H1 (cell line): ENCODE data around the gene CHST10. TPM values are rescaled to one million over a fixed set of nuclear protein-coding genes. Genes with fewer than 3 reads are reported as not detected.

Source experiments
- JUND ChIP-seq: IDR thresholded peaks from 2 replicates; pipeline ENCODE4 v1.6.1; 2011; ENCODE audit warnings: mild to moderate bottlenecking, improper control_type of control experiment, low read length
- NRF1 ChIP-seq: IDR thresholded peaks from 2 replicates; pipeline ENCODE4 v1.6.1; 2011; ENCODE audit warnings: mild to moderate bottlenecking, low read depth, low read length, improper control_type of control experiment
- RNF2 ChIP-seq: fragments of 200-900, 300-1000 bp; sonication (generic); IDR thresholded peaks from 2 replicates; pipeline ENCODE4 v1.7.1; 2016; ENCODE audit warnings: borderline replicate concordance, low read depth, mild to moderate bottlenecking, antibody characterized with exemption, low read length; ENCODE audit not compliant: poor library complexity, severe bottlenecking; ENCODE audit errors: missing control alignments
- SRF ChIP-seq: IDR thresholded peaks from 2 replicates; pipeline ENCODE4 v1.6.1; 2011; ENCODE audit warnings: mild to moderate bottlenecking, low read depth, low read length, moderate library complexity
- SUZ12 ChIP-seq: fragments of 200-600 bp; sonication (generic); IDR thresholded peaks from 2 replicates; pipeline ENCODE4 v1.6.1; 2012; ENCODE audit warnings: mild to moderate bottlenecking, inconsistent platforms, low read length, moderate library complexity, mixed read lengths
- TAF1 ChIP-seq: IDR thresholded peaks from 2 replicates; pipeline ENCODE4 v1.6.1; 2011; ENCODE audit warnings: mild to moderate bottlenecking, low read depth, low read length
- YY1 ChIP-seq: IDR thresholded peaks from 2 replicates; pipeline ENCODE4 v1.6.1; 2011; ENCODE audit warnings: low read depth, mild to moderate bottlenecking, low read length
- polyA plus RNA-seq, 7 experiments: library from polyadenylated mRNA; depleted of rRNA in 3 of 7; stranded (reverse) in 5 of 7; unstranded in 2 of 7; fragments of >200 nt in 5 of 7; fragments of 200-250 nt in 2 of 7; gene quantifications; 1 replicate in 5 of 7; 2 replicates in 1 of 7; 4 replicates in 1 of 7; pipeline versions ENCODE4 v1.2.1 to v1.2.3, GENCODE V29; 2011 to 2013; ENCODE audit warnings: missing spikeins in 2 of 7, mixed read lengths in 2 of 7
- total RNA-seq: library from RNA; stranded (reverse); fragmentation: NEBNext Ultra II Directional; extraction: Animal tissue kit (Norgen Biotek cat#: 25700); gene quantifications from 2 replicates; pipeline ENCODE4 v1.2.1, GENCODE V29; 2021
- TF ChIP-seq, protein P1 (sequence below): fragments of 300-600 bp; sonication (generic); IDR thresholded peaks from 2 replicates; pipeline ENCODE4 v1.7.1; 2012; ENCODE audit warnings: low read length, moderate library complexity, mild to moderate bottlenecking, inconsistent platforms; ENCODE audit not compliant: insufficient replicate concordance

CHST10 gene
- total and polyA plus RNA-seq, 2 of the 8 experiments (the other 6 are each of a cell fraction or from before 2014, with no cell fraction given), result 27.3 to 29.1 TPM

DNA sequence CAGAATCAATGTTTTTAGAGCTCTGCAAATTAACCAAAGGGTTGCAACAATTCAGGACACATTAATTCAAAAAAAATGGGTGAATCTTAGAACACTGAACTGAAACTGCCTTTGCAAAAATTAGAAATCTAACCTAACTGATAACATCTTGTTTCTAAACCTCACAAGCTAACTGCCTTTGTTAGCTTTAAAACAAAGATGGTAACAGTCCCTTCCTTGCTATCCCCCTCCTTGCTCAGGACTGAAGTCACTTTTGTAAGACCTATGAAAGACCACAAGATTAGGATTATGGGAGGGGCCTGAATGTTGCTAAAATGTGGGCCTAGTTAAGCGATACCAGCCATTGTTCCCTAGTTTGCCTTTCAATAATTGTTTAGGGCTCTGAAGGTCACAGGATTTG is 50.3 kb downstream of the CHST10 start (continued):
- TF ChIP-seq, protein P1, sequence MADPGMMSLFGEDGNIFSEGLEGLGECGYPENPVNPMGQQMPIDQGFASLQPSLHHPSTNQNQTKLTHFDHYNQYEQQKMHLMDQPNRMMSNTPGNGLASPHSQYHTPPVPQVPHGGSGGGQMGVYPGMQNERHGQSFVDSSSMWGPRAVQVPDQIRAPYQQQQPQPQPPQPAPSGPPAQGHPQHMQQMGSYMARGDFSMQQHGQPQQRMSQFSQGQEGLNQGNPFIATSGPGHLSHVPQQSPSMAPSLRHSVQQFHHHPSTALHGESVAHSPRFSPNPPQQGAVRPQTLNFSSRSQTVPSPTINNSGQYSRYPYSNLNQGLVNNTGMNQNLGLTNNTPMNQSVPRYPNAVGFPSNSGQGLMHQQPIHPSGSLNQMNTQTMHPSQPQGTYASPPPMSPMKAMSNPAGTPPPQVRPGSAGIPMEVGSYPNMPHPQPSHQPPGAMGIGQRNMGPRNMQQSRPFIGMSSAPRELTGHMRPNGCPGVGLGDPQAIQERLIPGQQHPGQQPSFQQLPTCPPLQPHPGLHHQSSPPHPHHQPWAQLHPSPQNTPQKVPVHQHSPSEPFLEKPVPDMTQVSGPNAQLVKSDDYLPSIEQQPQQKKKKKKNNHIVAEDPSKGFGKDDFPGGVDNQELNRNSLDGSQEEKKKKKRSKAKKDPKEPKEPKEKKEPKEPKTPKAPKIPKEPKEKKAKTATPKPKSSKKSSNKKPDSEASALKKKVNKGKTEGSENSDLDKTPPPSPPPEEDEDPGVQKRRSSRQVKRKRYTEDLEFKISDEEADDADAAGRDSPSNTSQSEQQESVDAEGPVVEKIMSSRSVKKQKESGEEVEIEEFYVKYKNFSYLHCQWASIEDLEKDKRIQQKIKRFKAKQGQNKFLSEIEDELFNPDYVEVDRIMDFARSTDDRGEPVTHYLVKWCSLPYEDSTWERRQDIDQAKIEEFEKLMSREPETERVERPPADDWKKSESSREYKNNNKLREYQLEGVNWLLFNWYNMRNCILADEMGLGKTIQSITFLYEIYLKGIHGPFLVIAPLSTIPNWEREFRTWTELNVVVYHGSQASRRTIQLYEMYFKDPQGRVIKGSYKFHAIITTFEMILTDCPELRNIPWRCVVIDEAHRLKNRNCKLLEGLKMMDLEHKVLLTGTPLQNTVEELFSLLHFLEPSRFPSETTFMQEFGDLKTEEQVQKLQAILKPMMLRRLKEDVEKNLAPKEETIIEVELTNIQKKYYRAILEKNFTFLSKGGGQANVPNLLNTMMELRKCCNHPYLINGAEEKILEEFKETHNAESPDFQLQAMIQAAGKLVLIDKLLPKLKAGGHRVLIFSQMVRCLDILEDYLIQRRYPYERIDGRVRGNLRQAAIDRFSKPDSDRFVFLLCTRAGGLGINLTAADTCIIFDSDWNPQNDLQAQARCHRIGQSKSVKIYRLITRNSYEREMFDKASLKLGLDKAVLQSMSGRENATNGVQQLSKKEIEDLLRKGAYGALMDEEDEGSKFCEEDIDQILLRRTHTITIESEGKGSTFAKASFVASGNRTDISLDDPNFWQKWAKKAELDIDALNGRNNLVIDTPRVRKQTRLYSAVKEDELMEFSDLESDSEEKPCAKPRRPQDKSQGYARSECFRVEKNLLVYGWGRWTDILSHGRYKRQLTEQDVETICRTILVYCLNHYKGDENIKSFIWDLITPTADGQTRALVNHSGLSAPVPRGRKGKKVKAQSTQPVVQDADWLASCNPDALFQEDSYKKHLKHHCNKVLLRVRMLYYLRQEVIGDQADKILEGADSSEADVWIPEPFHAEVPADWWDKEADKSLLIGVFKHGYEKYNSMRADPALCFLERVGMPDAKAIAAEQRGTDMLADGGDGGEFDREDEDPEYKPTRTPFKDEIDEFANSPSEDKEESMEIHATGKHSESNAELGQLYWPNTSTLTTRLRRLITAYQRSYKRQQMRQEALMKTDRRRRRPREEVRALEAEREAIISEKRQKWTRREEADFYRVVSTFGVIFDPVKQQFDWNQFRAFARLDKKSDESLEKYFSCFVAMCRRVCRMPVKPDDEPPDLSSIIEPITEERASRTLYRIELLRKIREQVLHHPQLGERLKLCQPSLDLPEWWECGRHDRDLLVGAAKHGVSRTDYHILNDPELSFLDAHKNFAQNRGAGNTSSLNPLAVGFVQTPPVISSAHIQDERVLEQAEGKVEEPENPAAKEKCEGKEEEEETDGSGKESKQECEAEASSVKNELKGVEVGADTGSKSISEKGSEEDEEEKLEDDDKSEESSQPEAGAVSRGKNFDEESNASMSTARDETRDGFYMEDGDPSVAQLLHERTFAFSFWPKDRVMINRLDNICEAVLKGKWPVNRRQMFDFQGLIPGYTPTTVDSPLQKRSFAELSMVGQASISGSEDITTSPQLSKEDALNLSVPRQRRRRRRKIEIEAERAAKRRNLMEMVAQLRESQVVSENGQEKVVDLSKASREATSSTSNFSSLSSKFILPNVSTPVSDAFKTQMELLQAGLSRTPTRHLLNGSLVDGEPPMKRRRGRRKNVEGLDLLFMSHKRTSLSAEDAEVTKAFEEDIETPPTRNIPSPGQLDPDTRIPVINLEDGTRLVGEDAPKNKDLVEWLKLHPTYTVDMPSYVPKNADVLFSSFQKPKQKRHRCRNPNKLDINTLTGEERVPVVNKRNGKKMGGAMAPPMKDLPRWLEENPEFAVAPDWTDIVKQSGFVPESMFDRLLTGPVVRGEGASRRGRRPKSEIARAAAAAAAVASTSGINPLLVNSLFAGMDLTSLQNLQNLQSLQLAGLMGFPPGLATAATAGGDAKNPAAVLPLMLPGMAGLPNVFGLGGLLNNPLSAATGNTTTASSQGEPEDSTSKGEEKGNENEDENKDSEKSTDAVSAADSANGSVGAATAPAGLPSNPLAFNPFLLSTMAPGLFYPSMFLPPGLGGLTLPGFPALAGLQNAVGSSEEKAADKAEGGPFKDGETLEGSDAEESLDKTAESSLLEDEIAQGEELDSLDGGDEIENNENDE, result no peak
- no peak for TF ChIP-seq YY1
- no peak for TF ChIP-seq NRF1
- TF ChIP-seq TAF1, result no peak
- no peak for TF ChIP-seq SUZ12
- TF ChIP-seq RNF2, result no peak
- no peak for TF ChIP-seq SRF
- TF ChIP-seq JUND, result no peak
